ENCODE results near the gene TMC5.

Gene TMC5

DNA sequence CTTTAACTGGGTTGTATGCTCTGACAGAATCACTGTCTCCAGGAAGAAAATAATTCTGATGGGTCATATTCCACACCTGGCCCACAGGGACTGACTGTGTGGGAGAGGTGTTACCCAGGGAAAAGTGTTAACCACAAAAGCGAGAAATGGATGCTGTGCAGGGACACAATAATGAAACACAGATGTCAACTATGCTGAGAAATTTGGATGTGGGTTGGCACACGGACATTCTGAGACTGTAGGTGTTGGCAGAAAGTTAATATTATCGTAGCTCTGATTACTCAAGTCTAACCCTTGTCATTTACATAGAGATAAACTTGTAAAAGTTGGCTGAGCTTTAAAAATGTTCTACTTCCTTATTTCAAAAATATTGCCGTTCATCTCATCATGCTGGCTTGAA lies 19.6 kb downstream of the TMC5 start:
- Histone ChIP-seq H3K9me3 (replicated peaks; ENCODE audit: low read length) (no peaks in the 10 kb centered on the region), H3K4me1 (ENCODE audit: control insufficient read depth, insufficient read depth, low read length) (no peaks in the 10 kb centered on the region), H3K9ac (ENCODE audit: low read depth, low read length) (no peak overlapping the region), H3K4me2 (ENCODE audit: low read length) (no peak overlapping the region), H3K27me3 (ENCODE audit: control insufficient read depth, insufficient read depth, low read length) (no peaks in the 10 kb centered on the region), H3K36me3 (ENCODE audit: insufficient read depth, low read length) (no peaks in the 10 kb centered on the region), H3K4me3 (ENCODE audit: low read length) (no peak overlapping the region)

GRCh38 chr16:19438739-19439138 lies 21.1 kb downstream of the TMC5 start:
- H3K9me3 ChIP-seq (replicated peaks; ENCODE audit: low read length), result no peaks in the 10 kb centered on the region
- H3K36me3 ChIP-seq (ENCODE audit: insufficient read depth, low read length), result no peaks in the 10 kb centered on the region
- H3K27me3 ChIP-seq (ENCODE audit: control insufficient read depth, insufficient read depth, low read length), result no peaks in the 10 kb centered on the region
- H3K9ac ChIP-seq (ENCODE audit: low read depth, low read length), result no peak overlapping the region
- no peaks in the 10 kb centered on the region for H3K4me1 ChIP-seq (ENCODE audit: control insufficient read depth, insufficient read depth, low read length)
- H3K4me2 ChIP-seq (ENCODE audit: low read length), result no peak overlapping the region
- H3K4me3 ChIP-seq (ENCODE audit: low read length), result no peak overlapping the region

DNA sequence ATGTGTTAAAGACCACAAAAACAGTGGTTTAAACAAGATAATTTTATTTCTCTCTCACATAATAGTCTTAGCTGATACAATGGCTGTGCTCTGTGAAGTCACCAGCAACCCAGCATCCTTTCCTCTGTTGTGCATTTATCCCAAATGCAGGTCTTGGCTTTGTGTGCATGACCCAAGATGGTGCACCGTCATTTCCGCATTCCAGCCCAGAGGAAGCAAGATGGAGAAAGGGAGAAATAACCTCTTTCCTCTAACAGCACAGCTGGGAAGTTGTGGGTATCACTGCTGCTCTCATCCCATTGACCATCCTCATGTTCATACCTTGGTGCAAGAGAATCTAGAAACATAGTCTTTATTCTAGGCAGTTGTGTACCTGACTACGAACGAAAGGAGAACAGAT lies 21.8 kb downstream of the TMC5 start:
- H3K9ac ChIP-seq (ENCODE audit: low read depth, low read length), result no peak overlapping the region
- H3K27me3 ChIP-seq (ENCODE audit: control insufficient read depth, insufficient read depth, low read length), result no peaks in the 10 kb centered on the region
- no peaks in the 10 kb centered on the region for H3K9me3 ChIP-seq (replicated peaks; ENCODE audit: low read length)
- H3K4me1 ChIP-seq (ENCODE audit: control insufficient read depth, insufficient read depth, low read length), result no peaks in the 10 kb centered on the region
- no peak overlapping the region for H3K4me2 ChIP-seq (ENCODE audit: low read length)
- H3K4me3 ChIP-seq (ENCODE audit: low read length), result no peak overlapping the region
- H3K36me3 ChIP-seq (ENCODE audit: insufficient read depth, low read length), result no peaks in the 10 kb centered on the region

GRCh38 chr16:19443659-19444058 lies 26.0 kb downstream of the TMC5 start:
- H3K4me1 ChIP-seq (ENCODE audit: control insufficient read depth, insufficient read depth, low read length), result no peaks in the 10 kb centered on the region
- H3K27me3 ChIP-seq (ENCODE audit: control insufficient read depth, insufficient read depth, low read length), result no peaks in the 10 kb centered on the region
- H3K4me2 ChIP-seq (ENCODE audit: low read length), result no peak overlapping the region
- no peak overlapping the region for H3K9ac ChIP-seq (ENCODE audit: low read depth, low read length)
- no peak overlapping the region for H3K4me3 ChIP-seq (ENCODE audit: low read length)
- no peaks in the 10 kb centered on the region for H3K36me3 ChIP-seq (ENCODE audit: insufficient read depth, low read length)
- no peaks in the 10 kb centered on the region for H3K9me3 ChIP-seq (replicated peaks; ENCODE audit: low read length)

GRCh38 chr16:19446300-19446846 lies 28.7 kb downstream of the TMC5 start:
- H3K27me3 ChIP-seq (ENCODE audit: control insufficient read depth, insufficient read depth, low read length), result no peaks in the 10 kb centered on the region
- H3K4me2 ChIP-seq (ENCODE audit: low read length), result no peak overlapping the region
- H3K9ac ChIP-seq (ENCODE audit: low read depth, low read length), result no peak overlapping the region
- no peaks in the 10 kb centered on the region for H3K4me1 ChIP-seq (ENCODE audit: control insufficient read depth, insufficient read depth, low read length)
- no peak overlapping the region for H3K4me3 ChIP-seq (ENCODE audit: low read length)
- no peaks in the 10 kb centered on the region for H3K9me3 ChIP-seq (replicated peaks; ENCODE audit: low read length)
- no peaks in the 10 kb centered on the region for H3K36me3 ChIP-seq (ENCODE audit: insufficient read depth, low read length)

- Histone ChIP-seq H3K9me3 (replicated peaks; ENCODE audit: low read length) (no peaks in the 10 kb centered on the region), H3K4me2 (ENCODE audit: low read length) (no peak overlapping the region), H3K9ac (ENCODE audit: low read depth, low read length) (no peak overlapping the region), H3K4me1 (ENCODE audit: control insufficient read depth, insufficient read depth, low read length) (no peaks in the 10 kb centered on the region), H3K27me3 (ENCODE audit: control insufficient read depth, insufficient read depth, low read length) (no peaks in the 10 kb centered on the region), H3K4me3 (ENCODE audit: low read length) (no peak overlapping the region), H3K36me3 (ENCODE audit: insufficient read depth, low read length) (no peaks in the 10 kb centered on the region)
Measured at GRCh38 chr16:19446886-19447285, 29.2 kb downstream of the TMC5 start.

GRCh38 chr16:19450186-19450585 lies 32.5 kb downstream of the TMC5 start:
- H3K9ac ChIP-seq (ENCODE audit: low read depth, low read length), result no peak overlapping the region
- no peaks in the 10 kb centered on the region for H3K27me3 ChIP-seq (ENCODE audit: control insufficient read depth, insufficient read depth, low read length)
- no peaks in the 10 kb centered on the region for H3K4me1 ChIP-seq (ENCODE audit: control insufficient read depth, insufficient read depth, low read length)

DNA sequence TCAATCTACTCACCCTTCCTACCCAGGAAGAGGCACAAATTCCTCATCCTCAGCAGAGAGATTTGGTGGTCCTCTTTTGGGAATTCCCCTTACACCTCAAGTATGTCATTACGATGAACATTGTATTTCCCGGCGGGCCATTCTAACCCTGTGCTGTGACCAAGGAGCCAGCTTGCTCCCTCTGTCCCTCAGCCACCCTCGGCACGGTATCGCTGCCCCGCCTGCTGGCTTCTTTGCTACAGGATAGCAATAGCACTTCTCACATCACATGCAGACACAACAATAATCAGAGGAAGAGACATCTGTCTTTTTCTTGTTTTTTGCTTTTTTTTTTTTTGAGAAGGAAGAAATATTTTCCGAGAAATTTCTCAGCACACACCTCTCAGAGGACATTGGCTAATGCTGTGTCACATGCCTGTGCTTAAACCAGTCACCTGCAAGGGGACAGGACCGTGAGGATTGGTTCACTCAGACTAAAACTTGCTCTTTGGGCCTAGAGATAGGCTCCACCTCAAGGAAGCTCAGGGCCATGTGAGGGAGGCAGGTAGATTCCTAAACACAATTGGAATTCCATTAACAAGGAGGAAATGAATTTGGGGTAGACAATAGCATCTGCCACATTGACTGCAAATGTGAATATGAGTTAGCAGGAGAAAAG lies 41.2 kb downstream of the TMC5 start:
- Histone ChIP-seq H3K27me3 (ENCODE audit: control insufficient read depth, insufficient read depth, low read length) (no peaks in the 10 kb centered on the region), H3K4me1 (ENCODE audit: control insufficient read depth, insufficient read depth, low read length) (no peaks in the 10 kb centered on the region), H3K36me3 (ENCODE audit: insufficient read depth, low read length) (no peaks in the 10 kb centered on the region), H3K9me3 (replicated peaks; ENCODE audit: low read length) (no peaks in the 10 kb centered on the region), H3K4me3 (ENCODE audit: low read length) (no peak overlapping the region), H3K4me2 (ENCODE audit: low read length) (no peak overlapping the region), H3K9ac (ENCODE audit: low read depth, low read length) (no peak overlapping the region)

More at GRCh38 chr16:19450186-19450585, 32.5 kb downstream of the TMC5 start:
- Histone ChIP-seq H3K4me3 (ENCODE audit: low read length) (no peak overlapping the region), H3K9me3 (replicated peaks; ENCODE audit: low read length) (no peaks in the 10 kb centered on the region), H3K36me3 (ENCODE audit: insufficient read depth, low read length) (no peaks in the 10 kb centered on the region), H3K4me2 (ENCODE audit: low read length) (no peak overlapping the region)

DNA sequence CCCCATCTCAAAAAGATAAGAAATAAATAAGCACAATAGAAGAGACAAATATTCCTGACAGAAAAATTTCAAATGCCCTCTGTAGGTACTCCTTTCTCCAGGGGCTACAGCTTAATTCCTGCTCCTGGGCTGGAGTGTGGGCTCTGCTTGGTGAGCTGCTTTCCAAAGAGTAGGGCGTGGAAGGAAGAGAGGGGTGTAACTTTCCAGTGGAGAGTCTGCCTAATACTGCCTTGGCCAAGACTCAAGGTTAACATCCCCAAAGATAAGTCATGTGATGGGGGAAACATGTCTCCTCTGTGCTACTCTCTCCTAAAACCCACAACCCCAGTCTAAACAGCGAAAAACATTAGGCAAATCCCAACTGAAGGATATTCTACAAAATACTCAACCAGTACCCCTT lies 42.7 kb downstream of the TMC5 start:
- Histone ChIP-seq H3K9me3 (replicated peaks; ENCODE audit: low read length) (no peaks in the 10 kb centered on the region), H3K27me3 (ENCODE audit: control insufficient read depth, insufficient read depth, low read length) (no peaks in the 10 kb centered on the region), H3K9ac (ENCODE audit: low read depth, low read length) (no peak overlapping the region), H3K4me2 (ENCODE audit: low read length) (no peak overlapping the region), H3K4me3 (ENCODE audit: low read length) (no peak overlapping the region), H3K4me1 (ENCODE audit: control insufficient read depth, insufficient read depth, low read length) (no peaks in the 10 kb centered on the region), H3K36me3 (ENCODE audit: insufficient read depth, low read length) (no peaks in the 10 kb centered on the region)

DNA sequence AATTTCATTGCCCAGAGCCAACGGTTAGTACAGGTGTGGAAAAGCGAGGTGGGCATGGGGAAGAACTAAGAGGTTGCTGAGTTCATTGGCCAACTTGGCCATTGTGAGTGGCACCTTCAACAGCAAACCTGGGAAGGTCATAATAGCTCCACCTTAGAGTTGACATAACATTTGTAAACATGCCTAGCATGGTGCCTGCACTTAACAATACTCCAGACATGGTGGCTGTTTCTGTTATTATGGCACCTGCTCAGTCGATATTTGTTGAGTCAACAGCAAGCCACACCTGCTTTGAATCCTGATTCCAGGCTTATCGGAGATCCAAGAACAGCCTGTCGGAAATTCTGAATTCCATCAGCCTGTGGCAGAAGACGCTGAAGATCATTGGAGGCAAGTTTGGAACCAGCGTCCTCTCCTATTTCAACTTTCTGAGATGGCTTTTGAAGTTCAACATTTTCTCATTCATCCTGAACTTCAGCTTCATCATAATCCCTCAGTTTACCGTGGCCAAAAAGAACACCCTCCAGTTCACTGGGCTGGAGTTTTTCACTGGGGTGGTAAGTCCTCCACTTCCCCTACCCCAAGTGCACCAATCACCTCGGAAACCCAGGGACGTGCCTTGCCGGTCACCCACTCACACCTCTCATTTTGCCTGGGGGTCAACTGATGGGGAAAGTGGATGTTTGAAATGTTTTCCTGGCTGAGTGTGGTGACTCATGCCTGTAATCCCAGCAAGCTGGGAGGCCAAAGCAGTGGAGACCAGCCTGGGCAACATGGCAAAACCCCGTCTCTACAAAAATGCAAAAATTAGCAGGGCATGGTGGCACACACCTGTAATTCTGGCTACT lies 46.0 kb downstream of the TMC5 start:
- Histone ChIP-seq H3K36me3 (ENCODE audit: insufficient read depth, low read length) (no peaks in the 10 kb centered on the region), H3K4me3 (ENCODE audit: low read length) (no peak overlapping the region), H3K9ac (ENCODE audit: low read depth, low read length) (no peak overlapping the region), H3K27me3 (ENCODE audit: control insufficient read depth, insufficient read depth, low read length) (no peaks in the 10 kb centered on the region), H3K4me1 (ENCODE audit: control insufficient read depth, insufficient read depth, low read length) (no peaks in the 10 kb centered on the region), H3K9me3 (replicated peaks; ENCODE audit: low read length) (no peaks in the 10 kb centered on the region), H3K4me2 (ENCODE audit: low read length) (no peak overlapping the region)

- Histone ChIP-seq H3K4me1 (ENCODE audit: control insufficient read depth, insufficient read depth, low read length) (no peaks in the 10 kb centered on the region), H3K36me3 (ENCODE audit: insufficient read depth, low read length) (no peaks in the 10 kb centered on the region), H3K9me3 (replicated peaks; ENCODE audit: low read length) (no peaks in the 10 kb centered on the region), H3K4me3 (ENCODE audit: low read length) (no peak overlapping the region), H3K4me2 (ENCODE audit: low read length) (no peak overlapping the region), H3K27me3 (ENCODE audit: control insufficient read depth, insufficient read depth, low read length) (no peaks in the 10 kb centered on the region), H3K9ac (ENCODE audit: low read depth, low read length) (no peak overlapping the region)
Measured at GRCh38 chr16:19468300-19468699, 50.6 kb downstream of the TMC5 start.

Measured in skeletal muscle satellite cell (primary cell).